ENCODE data around the gene NOXO1.

DNA sequence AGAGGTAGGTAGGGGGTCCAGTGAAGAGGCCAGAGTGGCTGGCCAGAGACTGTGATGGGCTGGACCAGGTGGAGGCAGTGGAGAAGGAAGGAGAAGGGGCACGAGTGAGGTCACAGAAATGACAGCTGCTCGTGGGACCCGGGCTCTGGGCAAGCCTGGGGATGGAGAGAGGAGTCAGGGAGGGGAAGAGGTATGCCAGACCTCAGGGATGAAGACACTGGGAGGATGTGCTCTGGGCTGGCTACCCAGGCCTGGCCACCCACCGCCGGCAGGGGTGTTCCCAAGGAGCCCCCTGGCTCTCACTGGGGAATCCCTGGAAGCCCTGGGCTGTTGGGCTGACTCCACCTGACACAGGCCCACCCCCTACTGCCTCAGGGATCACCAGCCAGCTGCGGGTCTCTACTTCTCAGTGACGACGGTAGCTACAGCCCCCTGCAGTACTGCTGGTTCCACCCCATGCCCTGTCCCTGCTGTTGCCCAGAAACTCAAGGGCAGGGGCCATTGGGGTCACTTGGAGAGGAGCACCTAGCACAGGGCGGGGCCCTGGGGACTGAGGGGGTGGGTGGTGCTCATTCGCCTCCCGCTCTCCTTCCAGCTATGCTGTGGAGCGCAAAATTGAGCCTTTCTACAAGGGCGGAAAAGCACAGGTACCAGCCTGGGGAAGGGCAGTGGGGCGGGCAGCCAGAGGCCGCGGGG lies 7.7 kb downstream of the NOXO1 start:
- TF ChIP-seq MXI1 (conservative IDR thresholded peaks at IDR 0.05; ENCODE audit: poor library complexity, severe bottlenecking) (no peak), POLR2AphosphoS5 (IDR thresholded peaks at IDR 0.05) (no peak), EZH2 (IDR thresholded peaks at IDR 0.05; ENCODE audit: borderline replicate concordance, insufficient read depth, low read length, poor library complexity, severe bottlenecking) (no peak)
- TF ChIP-seq, protein P1, sequence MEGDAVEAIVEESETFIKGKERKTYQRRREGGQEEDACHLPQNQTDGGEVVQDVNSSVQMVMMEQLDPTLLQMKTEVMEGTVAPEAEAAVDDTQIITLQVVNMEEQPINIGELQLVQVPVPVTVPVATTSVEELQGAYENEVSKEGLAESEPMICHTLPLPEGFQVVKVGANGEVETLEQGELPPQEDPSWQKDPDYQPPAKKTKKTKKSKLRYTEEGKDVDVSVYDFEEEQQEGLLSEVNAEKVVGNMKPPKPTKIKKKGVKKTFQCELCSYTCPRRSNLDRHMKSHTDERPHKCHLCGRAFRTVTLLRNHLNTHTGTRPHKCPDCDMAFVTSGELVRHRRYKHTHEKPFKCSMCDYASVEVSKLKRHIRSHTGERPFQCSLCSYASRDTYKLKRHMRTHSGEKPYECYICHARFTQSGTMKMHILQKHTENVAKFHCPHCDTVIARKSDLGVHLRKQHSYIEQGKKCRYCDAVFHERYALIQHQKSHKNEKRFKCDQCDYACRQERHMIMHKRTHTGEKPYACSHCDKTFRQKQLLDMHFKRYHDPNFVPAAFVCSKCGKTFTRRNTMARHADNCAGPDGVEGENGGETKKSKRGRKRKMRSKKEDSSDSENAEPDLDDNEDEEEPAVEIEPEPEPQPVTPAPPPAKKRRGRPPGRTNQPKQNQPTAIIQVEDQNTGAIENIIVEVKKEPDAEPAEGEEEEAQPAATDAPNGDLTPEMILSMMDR (IDR thresholded peaks at IDR 0.05; ENCODE audit: poor library complexity, severe bottlenecking): no peak

All from neural cell (in vitro differentiated cells).